Stimulated activated CD8-positive, alpha-beta memory T cell treated with anti-CD3 and anti-CD28 coated beads, Interleukin-4, amount 100 ng/mL, for 48 hours (primary cell): ENCODE data around the gene BICDL1.
"Not testable (repeated sequence)": the region's sequence is repeated elsewhere in the genome, so short reads cannot be mapped to it uniquely, and the experiment has no call there.

Experiments used
- DNase-seq: peaks from one replicate; pipeline ENCODE4 v3.0.0-alpha.2; 2020

Gene BICDL1

DNA sequence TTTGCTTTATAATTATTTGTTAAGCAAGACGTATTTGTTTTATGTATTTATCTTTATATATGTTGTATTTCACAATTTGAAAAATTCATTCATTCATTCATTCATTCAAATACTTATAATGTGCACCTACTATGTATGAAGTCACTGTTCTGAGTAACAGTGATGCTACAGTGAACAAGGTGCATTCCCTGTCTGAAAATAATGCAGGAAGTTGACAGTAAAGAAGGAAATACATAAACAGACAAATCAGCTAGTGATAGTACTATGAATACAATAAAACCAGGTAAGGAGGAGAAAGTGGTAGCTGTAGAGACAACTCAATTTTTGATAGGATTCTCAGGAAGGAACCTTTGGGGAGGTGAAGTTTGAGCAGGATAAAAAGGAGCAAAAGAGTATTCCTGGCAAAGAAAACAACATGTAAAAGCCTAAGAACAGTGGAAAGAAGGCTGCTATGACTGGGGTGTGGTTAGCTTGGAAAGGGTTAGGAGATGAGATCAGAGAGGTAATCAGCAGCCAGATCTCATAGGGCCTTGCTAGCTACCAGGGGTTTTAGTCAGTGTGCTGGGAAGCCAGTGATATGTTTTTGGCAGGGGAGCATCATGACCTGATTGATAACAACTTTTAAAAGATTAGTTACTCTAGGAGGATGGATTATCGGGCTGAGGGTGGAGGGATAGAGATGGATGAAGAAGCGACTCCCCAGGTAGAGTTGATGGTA, 17.4 kb downstream of the BICDL1 start:
- peak; percentile 54 for DNase-seq

DNA sequence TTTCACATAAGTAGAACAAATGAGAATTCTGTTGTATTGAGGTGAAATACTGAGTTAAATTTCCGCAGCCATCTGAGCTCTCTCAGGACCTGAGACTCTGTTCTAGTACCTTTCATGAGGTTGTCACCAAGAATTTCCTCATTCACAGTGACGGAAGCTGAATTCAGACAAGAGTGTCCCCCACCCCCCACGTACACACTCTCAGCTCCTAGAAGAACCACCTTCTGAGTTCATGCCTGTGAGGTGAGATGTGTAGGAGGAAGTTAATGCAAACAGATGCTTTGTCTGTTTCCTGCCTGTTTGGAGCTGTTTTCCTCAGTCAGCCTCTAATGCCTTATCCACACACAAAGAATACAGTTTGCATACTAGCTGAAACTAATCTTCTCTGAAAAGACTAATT, 18.2 kb downstream of the BICDL1 start:
- DNase-seq, result peak; percentile 75

DNA sequence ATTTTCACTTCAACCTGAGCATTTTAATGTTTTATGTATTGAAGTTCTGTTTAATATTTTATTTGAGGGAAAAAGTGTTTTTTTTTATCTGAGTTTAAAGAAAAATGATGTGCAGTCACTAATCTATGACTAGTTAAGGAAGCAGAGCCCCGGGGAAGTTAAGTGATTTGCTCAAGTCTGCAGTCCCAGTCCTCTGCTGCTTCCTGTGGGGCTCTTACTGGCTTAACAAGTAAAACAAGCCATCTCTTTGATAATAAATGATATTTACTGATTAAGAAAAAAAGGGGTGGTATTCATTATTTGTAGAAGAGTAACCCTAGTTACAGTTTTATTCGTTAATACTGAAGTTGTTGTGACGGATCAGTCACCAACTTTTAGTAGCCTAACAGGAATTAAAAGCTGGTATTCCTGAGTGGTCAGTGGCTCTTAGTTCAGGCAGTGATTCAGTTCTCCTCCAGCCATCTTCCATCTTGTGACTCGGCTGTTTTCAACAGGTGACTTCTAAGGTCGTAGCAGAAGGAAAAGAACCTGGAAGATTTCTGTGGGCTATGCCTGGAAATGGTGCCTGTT, 21.7 kb downstream of the BICDL1 start:
- no peak for DNase-seq

DNA sequence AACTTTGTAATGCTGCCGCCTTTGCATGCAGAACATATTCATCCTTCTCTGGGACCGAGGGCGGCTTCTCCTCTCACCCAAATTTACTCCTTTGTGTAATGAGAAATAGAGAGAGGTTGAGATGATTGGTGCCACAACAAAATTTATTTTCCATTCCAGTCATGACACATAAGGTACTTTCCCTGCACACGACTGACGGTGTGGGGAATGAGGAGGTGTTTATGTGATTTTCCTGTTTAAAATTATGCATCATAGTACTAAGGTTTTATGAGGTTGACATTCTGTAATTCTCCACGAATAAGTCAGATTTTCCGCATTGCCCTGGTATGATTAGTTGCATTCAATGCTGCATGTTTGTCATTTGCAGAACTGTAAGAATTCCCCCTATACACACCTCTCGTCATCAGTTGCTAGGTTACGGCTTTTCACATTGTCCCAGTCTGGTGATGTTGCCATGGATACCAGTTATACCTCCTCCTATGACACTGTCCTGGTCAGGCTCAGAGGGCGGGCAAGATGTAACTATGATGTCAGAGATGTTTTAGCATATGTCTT, 23.1 kb downstream of the BICDL1 start:
- peak; percentile 79 for DNase-seq

DNA sequence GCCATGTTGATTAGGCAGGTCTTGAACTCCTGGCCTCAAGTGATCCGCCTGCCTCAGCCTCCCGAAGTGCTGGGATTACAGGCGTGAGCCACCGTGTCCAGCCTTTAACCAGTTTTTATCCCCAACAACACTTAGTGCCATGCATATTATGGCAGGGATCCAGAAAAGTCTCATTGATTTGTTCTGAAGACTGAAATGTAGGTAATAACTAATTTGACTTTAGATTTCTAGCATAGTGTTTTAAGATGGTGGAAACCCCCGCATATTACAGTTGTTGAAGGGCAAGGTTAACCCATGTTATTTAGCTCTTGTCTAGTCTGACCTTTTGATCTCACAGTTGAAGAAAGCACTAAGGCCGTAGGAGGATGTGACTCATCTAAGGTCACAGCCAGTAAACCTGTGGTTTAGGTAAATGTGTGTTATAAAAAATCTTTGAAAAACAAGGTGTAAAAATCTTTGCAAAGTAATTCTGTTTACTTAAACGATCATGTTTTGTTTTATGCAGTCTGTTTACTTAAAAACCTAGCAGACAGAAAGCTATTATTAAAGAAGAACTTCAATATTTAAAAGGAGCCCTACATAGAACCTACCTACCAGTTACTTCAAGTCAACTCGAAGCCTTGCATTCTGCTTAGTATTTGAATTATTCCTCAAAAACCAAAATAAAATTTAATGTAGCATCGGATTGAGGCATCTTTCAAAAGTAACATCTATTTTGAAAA, 24.8 kb downstream of the BICDL1 start:
- peak; percentile 41 for DNase-seq

DNA sequence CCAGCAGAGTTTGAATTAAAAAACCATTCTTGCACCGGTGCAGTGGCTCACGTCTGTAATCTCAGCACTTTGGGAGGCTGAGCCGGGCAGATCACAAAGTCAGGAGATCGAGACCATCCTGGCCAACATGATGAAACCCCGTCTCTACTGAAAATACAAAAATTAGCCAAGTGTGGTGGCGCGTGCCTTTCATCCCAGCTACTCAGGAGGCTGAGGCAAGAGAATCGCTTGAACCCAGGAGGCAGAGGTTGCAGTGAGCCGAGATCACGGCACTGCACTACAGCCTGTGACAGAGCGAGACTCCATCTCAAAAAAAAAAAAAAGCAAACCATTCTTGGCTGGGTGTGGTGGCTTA, 25.3 kb downstream of the BICDL1 start:
- DNase-seq, result peak; percentile 37

DNA sequence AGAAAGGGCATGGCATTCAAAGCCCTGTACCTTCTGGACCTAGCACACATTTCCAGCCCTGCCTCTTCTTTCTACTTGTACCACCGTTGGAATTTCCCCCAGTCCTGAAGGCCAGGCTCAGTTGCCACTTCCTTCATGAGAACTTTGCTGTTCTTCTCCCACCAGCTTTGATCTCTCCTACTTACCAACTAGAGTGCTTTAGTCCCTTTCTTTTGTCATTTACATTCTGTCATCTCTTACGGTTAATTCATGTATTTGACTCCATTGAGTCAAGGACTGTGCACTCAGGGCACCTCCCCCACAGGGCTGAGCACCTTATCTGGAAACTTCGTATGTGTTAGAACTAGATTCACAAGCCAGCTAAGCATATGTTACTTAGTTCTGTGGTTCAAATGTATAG, 26.3 kb downstream of the BICDL1 start:
- DNase-seq, result peak; percentile 76

DNA sequence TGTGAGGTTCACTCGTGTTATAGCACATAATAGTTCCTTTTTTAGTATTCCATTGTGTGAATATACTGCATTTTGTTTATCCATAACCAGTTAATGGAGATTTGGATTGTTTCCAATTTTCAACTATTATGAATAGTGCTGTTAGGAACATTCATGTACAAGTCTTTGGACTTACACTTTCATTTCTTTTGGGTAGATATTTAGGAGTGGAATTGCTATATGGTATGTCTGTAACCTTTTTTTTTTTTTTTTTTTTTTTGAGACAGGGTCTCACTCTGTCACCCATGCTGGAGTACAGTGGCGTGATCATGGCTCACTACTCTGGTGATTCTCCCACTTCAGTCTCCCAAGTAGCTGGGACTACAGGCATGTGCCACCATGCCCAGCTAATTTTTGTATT, 27.2 kb downstream of the BICDL1 start:
- not testable (repeated sequence) for DNase-seq

DNA sequence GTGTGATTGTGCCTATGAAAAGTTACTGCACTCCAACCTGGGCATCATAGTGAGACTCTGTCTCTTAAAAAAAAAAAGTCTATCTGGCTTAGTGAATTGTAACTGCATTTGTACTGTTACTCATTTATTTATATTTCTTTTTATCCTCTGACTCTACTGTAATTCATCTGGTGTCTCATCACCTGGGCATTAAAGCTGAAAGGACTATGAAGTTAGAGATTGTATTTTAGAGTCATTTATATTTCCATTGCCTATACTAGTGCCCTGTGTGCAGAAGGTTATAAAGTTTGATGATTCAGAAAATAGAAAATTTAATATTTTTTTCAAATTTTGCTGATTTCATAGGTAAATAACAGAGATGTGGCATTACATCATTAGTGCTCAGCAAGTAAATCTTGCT, 30.2 kb downstream of the BICDL1 start:
- DNase-seq, result no peak

DNA sequence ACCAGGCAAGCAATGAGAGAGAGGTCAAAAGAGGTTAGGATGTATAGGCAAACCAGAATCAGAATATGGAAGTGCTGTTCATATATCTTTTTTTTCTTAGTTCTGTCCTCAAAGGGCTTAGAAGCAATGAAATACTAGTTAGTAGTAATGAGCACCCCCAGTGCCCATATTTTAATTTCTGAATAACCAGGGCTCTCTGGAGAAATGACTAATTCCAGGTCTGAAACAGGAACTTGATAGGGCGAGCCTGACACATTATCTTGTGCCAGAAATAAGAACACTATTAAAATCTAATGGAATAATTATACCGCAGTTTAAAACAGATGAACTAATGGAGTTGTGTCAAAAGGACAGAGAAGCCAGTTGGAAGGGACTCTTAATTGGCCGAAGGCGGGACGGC, 30.9 kb downstream of the BICDL1 start:
- no peak for DNase-seq

DNA sequence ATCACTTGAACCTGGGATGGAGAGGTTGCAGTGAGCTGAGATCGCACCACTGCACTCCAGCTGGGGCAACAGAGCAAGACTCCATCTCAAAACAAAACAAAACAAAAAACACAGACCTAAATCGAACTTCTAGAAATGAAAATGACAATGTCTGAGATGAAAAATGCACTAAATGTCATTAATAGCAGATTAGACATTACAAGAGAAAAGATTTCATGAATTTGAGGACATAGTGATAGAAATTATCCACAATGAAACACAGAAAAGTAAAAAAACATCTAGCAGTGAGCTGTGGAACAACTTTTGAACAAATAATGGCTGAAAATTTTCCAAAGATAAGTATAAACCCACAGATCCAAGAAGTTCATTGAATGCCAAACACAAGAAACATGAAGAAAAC, 35.2 kb downstream of the BICDL1 start:
- DNase-seq, result no peak

DNA sequence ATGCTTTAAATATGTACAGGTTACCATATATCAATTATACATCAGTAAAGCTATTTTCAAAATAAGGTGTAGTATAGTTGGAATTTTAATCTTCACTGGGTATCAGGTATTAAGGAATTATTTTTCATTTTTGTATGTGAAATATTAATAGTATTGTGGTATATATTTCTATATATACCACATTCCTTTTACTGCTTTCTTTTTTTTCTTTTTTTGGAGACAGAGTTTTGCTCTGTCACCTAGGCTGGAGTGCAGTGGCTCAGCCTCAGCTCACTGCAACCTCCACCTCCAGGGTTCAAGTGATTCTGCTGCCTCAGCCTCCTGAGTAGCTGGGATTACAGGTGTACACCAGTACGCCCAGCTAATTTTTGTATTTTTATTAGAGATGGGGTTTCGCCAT, 36.6 kb downstream of the BICDL1 start:
- no peak for DNase-seq

DNA sequence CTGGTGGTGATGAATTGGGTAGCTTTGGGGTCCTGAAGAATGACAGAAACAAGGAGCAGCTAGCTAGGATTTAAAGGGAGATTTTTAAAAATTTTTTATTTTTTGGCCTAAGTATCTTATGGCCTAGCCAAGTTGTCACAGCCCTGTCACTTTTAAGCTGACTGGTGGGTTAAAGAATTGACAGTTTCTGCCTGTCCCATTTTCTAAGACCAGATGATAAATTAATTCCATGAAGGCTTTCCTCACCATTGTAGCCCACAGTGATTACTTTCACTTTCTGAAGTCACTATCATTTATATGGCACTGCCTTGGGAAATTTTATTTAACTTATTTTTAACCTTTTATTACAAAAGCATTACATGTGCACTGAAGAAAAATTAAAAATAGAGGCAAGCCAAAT, 43.2 kb downstream of the BICDL1 start:
- no peak for DNase-seq

DNA sequence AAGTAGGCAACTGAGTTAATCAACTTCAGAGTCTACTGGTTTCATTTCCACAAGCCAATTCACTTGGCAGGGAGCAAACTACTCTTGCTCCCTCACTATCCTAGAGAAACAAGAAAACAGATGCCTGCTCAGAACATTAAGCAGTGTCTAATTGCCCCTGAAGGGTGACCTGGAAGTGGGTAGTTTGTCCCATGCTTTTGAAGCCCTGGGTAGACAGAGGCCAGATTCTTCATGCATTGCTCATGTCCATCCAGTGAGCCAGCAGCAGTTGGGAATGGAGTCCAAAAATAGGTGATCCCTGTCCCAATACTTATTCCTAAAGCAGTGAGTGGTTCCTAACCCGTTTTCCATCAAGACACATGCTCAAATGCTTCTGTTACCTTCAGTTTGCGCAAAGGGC, 48.8 kb downstream of the BICDL1 start:
- no peak for DNase-seq

DNA sequence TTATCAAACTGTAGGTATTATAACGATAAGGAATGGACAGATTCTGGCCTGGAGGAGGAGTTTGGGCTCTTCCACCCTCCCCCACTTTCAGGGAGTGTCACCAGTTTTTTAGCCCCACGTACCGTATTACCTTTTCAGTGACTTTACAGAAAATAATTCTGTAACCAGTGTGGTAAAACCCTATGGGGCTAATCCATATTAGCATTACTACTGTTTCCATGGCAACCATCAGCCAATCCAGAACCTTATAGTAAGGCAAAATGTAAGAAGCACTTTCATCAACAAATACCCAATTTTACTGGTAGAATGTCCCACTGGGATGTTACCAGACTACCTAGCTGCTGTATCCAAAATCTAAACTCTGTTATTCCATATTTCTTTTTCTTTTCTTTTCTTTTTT, 50.7 kb downstream of the BICDL1 start:
- DNase-seq, result no peak

DNA sequence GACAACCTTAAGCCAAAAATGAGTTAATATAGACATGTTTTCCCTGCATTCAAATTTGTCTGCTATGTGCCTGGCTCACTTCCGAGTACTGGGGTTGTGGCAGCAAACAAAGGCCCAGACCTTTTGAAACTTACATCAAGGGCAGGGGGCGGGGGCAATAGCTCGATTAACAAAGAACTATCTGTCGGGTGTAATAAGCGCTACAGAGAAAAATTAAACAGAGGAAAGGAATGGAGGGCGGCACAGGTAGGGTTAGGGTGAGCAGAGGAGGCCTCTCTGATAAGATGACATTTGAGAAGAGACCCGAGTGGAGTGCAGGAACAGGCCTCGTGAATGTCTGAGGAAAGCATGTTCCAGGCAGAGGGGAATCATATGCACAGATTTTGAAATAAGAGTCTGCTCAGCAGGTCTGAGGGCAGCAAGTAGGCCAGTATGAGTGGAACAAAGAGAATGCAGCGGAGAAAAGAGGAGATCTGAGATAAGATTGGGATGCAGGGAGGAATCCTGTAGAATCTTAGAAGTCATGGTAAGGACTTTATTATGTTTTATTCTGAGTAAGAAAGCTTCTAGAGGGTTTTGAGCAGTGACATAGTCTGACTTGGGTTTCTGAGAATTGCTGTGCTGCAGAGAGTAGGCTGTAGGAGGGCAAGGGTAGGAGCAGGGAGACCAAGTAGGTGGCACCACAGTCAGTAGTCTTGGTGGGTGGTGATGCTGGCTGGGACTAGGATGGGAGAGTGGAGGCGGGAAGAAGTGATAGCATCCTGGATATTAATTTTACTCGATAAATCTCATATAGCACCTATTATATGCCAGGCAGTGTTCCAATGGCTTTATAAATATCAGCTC, 52.6 kb downstream of the BICDL1 start:
- DNase-seq, result no peak

DNA sequence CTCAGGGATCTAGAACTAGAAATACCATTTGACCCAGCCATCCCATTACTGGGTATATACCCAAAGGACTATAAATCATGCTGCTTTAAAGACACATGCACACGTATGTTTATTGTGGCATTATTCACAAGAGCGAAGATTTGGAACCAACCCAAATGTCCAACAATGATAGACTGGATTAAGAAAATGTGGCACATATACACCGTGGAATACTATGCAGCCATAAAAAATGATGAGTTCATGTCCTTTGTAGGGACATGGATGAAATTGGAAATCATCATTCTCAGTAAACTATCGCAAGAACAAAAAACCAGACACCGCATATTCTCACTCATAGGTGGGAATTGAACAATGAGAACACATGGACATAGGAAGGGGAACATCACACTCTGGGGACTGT, 56.3 kb downstream of the BICDL1 start:
- DNase-seq, result not testable (repeated sequence)

DNA sequence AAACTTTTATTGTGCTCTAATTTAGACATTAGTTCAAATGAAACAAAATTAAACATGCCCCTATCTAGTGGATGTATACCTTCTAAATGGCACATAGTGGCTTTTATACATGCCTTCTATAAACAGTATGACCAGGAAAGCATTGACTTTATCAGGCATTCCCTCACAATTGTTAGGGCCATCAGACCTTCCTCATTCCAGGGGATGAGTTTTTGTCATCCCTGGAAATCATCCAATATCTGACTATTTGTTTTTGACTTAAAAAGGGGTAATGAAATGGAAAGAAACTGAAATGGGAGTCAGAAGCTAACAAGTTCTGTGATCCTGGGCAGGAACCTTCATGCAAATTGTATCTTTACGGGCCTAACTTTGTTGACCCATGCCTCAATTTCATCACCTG, 58.0 kb downstream of the BICDL1 start:
- no peak for DNase-seq

DNA sequence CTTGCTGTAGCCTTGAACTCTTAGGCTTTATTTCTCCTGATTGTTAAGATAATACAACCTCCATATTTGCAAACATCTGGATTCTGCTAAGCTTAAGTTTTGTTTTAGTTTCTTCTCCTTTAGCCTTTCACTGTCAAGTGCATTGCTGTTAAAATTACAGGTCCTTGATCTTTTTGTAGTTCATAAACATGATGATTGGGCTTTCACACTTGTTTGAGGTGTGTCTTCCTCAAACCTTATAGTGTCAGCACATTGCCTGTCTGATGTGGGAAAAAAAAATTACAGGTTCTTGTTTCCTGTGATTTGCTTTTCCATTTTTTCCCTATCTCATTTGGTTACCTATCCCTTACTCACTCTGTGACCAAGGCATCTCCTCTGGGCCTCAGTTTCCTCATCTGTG, 59.2 kb downstream of the BICDL1 start:
- DNase-seq, result no peak

DNA sequence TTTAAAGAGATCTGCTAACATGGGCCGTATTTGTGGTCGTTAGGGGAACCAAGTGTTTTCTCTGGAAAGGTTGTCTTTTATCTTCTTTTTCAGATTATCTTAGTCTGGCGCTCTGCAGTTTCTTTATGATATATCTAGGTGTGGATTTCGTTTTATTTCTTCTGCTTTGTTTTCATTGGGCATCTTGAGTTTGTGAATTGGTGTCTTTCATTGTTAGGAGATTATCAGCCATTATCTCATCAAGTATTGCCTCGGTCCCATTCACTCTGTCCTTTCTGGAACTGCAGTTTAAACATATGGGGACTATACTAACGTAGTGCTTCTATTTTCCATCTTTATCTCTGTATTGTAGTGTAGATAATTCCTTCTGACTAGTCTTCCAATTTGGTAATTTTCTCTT, 60.4 kb downstream of the BICDL1 start:
- no peak for DNase-seq

DNA sequence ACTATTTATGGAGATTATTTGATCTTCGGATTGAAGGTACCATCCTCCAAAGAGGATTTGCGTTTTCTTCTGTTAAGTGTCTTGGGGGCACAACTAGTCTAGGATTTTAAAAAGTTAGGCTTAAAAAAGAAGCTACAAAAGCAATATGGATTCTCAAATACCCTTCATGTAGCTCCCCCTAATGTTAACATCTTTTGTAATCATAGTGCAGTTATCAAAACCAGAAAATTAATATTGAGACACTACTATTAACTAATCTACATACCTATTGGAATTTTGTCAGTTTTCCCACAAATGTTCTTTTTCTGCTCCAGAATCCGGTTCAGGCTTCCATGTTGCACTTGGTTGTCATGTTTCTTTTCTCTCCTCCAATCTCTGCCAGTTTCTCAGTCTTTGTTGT, 62.5 kb downstream of the BICDL1 start:
- DNase-seq, result no peak

DNA sequence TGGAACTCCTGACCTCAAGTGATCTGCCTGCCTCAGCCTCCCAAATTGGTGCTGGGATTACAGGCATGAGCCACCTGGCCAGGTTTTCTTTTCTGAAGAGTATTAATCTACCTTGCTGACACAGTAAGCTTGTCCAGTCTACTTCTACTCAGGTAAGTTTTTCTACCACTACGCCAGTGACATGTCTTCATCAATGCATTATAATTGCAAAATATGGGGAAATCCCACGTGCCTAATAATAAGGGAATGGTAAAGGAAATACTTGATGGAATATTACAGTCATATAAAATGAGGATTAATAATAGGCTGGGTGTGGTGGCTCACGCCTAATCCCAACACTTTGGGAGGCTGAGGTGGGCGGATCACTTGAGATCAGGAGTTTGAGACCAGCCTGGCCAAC, 65.3 kb downstream of the BICDL1 start:
- DNase-seq, result no peak
